GM18870 (cell line): ENCODE measurements around the gene CEACAM1.
"Not testable (repeated sequence)": the region's sequence is repeated elsewhere in the genome, so short reads cannot be mapped to it uniquely, and the experiment has no call there.

Source experiments
- ATAC-seq: cut with Tn5 transposase; IDR thresholded peaks from one replicate; pipeline ENCODE4 v1.9.1; 2021; ENCODE audit warnings: moderate library complexity; ENCODE audit not compliant: unreplicated experiment

The CEACAM1 gene

DNA sequence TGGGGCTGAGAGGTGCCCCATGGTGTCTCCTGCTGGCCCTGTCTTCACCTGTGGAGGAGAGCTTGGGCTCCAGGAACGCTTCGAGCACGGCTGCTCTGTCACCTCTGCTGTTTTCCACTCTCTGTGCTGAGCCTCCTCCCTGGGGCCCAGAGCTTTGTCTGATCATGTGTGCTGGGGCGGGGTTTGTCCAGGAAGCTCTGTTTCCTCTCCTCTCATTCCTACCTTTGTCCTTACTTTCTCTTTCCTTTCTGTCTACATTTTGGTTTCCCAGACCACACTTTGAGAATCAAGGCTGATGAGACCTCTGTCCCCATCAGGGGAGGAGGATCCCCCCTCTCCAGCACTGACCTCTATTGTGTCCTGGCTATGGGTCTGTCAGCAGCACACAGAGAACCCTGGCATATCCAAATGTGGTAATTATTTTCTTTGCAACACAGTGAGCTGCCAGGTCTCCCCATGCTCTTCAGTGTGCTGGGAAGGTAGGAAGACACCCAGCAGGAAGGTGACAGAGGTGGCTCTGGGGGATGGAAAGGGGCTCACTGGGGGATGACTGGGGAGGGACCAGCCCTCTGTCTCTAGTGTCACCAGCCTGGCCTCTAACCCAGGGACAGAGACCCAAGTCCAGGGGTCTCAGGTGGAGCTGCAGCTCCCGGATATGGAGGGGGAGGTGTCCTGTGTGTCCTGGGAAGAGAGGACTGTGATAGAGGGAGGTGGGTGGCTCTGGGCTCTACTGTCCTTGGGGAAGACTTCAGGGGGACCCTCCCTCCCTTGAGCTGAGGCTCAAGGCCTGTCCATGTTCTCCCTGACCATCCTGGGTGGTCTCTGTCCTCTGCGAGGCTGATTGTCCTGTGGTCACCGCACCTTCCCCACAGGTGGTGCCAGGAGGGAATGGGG lies at the start of gene CEACAM1:
Gene CEACAM1 (minus strand): TSS at position 128 of the 894 bp plus-strand sequence. CDS start 107 bp downstream, at position 21.
- no peak for ATAC-seq

DNA sequence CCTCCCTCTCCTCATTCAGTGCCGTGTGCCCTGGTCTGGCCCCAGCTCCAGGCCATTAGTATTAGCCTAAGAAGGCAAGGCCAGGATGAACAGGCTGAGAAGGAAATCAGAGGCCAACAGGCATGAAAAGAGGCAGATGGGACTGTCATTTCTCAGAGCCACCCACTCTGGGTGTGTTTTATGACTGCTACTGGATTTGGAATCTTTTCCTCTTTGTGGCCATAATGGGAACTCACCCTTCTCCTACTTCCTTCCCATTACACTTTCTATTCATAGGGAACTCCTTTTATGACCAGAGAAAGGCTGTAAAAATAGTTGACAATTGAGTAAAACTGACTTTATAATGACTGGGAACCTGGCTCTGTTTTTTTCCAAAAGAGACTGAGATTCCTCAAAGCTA lies 48.7 kb upstream of the CEACAM1 start:
- ATAC-seq: no peak

DNA sequence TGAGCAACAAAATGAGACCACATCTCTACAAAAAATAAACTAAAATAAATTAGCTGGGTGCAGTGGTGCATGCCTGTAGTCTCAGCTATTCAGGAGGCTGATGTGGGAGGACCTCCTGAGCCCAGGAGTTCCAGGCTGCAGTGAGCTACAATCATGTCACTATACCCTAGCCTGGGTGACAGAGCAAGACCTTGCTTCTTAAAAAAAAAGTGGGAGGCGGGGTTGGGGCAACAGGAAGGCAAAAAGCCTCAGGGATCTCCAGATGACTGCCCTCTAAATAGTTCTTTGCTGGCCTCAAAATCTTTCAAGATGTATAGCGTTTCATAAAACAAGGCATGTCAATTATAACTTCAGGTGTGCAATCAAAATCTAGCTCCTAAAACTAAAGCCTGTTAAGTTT lies 48.0 kb upstream of the CEACAM1 start:
- ATAC-seq: no peak

GRCh38 chr19:42573642-42574041 lies 45.4 kb upstream of the CEACAM1 start:
- ATAC-seq: no peak

DNA sequence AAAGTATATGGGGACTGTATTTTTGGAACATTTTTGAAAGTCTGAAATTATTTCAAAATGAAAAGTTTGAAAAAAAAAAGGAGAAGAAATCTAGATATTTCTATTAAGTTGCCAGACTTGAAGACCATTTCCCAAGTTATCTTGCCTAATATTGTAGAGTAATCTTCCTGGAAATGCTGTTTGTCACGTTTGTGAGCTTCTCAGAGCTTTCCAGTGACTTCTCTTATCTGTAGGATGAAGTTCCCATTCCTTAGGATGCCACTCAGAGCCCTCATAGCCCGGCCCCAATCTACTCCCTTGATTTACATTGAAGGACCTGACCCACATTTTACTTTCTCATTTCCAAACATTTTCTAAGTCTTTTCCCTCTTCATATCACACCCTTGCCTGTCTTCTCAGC lies 42.8 kb upstream of the CEACAM1 start:
- no peak for ATAC-seq

DNA sequence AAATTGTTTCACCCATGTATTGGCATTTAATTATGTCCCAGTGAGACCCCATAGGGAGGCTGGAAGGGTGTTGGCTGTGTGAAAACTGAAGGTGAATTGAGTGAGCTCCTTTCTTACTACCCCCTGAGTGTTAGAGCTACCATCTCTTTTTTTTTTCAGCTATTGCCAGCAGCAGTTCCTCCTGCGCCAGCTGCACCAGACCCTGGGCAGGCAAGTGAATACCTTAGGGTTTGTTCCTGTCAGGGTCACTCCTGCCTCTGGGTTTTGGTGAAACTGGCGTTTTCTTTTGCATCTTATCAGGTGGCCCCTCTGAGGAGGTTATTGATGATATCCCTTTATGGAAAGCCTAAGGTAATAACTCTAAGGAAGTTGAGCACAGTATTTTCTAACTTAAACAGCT lies 40.9 kb upstream of the CEACAM1 start:
- no peak for ATAC-seq

- ATAC-seq: no peak
These were observed 39.7 kb upstream of the CEACAM1 start for GRCh38 chr19:42568006-42568405.

DNA sequence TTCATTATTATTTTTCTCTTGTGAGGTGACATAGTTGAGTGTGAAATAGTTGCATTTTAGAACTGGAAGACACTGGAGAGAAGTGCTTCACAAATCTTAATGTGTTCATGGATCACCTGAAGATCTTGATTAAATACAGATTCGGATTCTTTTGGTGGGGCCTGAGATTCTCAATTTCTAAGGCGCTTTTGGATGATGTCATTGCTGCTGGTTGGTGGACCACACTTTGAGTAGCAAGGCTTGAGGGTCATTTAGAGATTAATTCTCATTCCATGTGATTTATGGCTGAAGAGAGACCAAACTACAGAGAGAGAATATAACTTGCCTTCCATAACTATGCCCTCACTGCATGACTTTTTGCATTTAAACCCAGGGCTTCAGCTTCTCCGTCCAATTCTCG lies 39.3 kb upstream of the CEACAM1 start:
- no peak for ATAC-seq

DNA sequence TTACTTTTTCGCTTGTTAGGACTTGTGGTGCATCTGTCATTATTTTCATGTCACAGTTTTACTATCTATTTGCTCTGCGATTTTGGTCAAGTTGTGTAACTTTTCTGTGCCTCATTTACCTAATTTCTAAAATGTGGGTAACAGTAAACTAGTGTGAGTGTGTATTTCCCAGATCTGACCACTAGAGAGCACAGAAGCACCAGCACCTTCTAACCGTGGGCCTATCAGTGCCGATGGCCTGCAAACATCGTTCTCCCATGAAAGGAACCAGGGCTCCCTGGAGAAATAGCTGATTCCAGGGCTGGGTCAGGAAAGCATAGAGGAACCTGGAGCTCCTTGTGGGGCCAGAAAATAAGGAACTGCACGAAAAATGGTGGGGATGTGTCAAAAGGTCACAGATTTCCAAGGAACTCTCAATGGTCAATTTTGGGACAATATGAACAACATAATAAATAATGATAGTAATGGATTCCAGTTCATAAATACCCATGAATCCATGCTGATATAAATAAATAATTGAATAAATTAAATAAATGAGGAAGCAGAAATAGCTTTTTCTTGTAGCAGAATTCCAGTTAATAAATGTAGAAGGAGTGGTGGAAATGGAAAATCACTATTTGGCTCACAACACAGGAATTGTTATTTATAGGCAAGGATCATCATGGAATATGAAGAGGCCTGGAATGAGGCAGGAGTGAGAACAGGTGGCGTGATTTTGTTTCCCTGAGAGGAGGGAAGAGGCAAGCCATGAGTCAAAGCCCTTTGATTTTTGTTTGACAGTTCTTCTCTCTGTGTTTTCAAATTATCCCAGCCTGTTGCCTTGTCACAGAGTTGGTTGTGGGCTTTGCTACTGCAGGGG lies 35.3 kb upstream of the CEACAM1 start:
- ATAC-seq: no peak

GRCh38 chr19:42561512-42561911 lies 33.2 kb upstream of the CEACAM1 start:
- ATAC-seq: no peak

DNA sequence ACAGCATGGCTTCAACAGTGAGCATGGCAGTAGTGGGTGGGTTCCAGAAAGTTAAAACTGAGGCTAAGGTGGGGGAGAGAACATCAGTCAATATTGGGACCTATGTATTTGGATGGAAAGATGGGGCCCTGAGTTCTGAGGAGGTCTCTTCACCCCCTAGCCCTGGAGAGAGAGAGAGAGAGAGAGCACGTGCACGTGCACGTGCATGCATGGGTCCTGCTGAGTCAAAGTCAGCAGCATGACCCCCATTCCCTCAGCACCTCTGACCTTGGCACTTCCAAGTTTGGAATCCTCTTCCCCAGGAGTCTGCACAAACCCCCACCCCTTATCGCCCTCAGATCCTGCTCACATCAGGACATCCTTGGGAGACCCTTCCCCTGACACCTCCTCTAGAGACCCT lies 32.5 kb upstream of the CEACAM1 start:
- no peak for ATAC-seq

DNA sequence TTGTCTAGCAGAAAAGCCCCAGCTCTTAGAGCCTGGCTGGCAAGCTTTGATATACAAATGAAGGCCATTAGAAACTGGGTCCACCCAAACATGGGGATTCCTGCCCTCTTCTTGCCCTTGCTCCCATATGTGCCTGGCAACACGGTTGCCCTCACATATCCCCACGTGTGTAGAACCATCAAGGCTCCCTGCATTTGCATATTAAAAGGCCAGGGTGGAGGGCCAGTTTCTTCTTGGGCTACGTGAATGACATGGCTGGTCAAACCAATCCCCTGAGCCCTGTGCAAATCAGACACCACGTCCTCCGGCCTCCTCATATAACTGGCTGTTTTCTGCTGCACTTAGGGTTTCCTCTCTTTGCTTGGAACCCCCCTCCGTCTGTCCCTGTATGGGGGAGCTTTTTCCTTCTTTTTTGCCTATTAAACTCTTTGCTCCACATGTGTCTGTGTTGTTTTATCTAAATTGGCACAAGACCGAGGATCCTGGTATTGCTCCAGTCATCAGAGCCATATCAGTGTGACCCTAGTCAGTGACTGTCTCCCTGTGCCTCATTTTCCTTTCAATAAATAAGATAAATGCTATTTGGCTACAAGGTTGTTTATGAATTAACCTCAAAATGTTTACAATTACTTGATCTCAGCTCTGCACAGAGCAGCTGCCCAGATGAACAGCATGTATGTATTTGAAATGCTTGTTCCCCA lies 30.3 kb upstream of the CEACAM1 start:
- no peak for ATAC-seq

GRCh38 chr19:42557386-42557871 lies 29.1 kb upstream of the CEACAM1 start:
- ATAC-seq: not testable (repeated sequence)

- ATAC-seq: no peak
These were observed 27.5 kb upstream of the CEACAM1 start for GRCh38 chr19:42555801-42556200.

- no peak for ATAC-seq
These were observed 27.0 kb upstream of the CEACAM1 start for GRCh38 chr19:42555317-42555716.

GRCh38 chr19:42554046-42554575 lies 25.8 kb upstream of the CEACAM1 start:
- no peak for ATAC-seq

DNA sequence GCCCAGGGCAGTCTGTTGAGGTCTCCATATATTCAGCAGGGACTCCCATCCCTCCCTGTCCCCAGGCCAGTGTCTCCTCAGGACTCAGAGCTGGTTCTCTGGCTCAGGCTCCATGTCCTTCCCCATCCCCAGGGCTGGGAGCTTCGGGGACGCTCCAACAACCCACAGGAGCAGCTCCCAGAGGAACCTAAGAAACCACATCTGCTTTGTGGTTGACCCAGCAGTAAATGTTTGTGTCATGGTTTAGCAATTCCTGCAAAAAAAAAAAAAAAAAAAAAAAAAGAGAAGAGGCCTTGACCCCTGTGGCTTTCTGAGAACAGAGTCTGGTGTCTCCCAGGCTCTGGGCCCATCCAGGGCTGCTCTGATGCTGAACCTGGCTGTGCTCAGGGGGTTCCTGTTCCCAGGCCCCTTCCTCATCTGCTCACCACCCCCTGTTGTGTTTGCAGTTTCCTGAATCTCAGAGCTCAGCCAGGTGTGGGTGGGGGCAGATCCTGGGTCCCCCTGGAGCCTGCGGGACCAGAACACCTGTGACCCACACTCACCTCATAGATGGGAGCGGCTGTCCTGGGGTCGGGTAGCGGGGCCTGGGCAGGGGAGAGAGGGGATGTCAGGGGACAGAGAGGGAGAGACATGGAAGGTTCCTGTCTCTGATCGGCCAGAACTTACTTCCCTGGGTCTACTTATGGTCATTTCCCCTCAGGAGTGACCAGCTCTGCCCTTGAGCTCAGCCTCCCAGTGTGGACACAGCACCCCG lies 25.2 kb upstream of the CEACAM1 start:
- no peak for ATAC-seq

- no peak for ATAC-seq
These were observed 24.1 kb upstream of the CEACAM1 start for GRCh38 chr19:42552086-42553065.

GRCh38 chr19:42550521-42550920 lies 22.2 kb upstream of the CEACAM1 start:
- ATAC-seq: not testable (repeated sequence)
